ENCODE data around the gene SLC66A1.

Gene SLC66A1

GRCh38 chr1:19370453-19371170 lies 58.5 kb downstream of the SLC66A1 start:
- in situ Hi-C loops (cut with HindIII; ENCODE audit: low pct_ligation_motif_present, low pct_unique_long_range_greater_than_20kb, low sequenced_read_pairs), result no loop called here
- DNase-seq, result no peak

- in situ Hi-C loops (cut with HindIII; ENCODE audit: low pct_ligation_motif_present, low pct_unique_long_range_greater_than_20kb, low sequenced_read_pairs), result no loop called here
- no peak for DNase-seq
Observed at GRCh38 chr1:19371226-19372135, 59.4 kb downstream of the SLC66A1 start.

- no peak for DNase-seq
- in situ Hi-C loops (cut with HindIII; ENCODE audit: low pct_ligation_motif_present, low pct_unique_long_range_greater_than_20kb, low sequenced_read_pairs), result no loop called here
Observed at GRCh38 chr1:19372136-19372514, 60.0 kb downstream of the SLC66A1 start.

GRCh38 chr1:19372602-19373001 lies 60.5 kb downstream of the SLC66A1 start:
- in situ Hi-C loops (cut with HindIII; ENCODE audit: low pct_ligation_motif_present, low pct_unique_long_range_greater_than_20kb, low sequenced_read_pairs), result no loop called here
- no peak for DNase-seq

- in situ Hi-C loops (cut with HindIII; ENCODE audit: low pct_ligation_motif_present, low pct_unique_long_range_greater_than_20kb, low sequenced_read_pairs), result no loop called here
- no peak for DNase-seq
Observed at GRCh38 chr1:19373211-19374082, 61.3 kb downstream of the SLC66A1 start.

GRCh38 chr1:19374083-19374801 lies 62.1 kb downstream of the SLC66A1 start:
- in situ Hi-C loops (cut with HindIII; ENCODE audit: low pct_ligation_motif_present, low pct_unique_long_range_greater_than_20kb, low sequenced_read_pairs), result no loop called here
- DNase-seq, result no peak

GRCh38 chr1:19374926-19375325 lies 62.8 kb downstream of the SLC66A1 start:
- DNase-seq, result no peak
- in situ Hi-C loops (cut with HindIII; ENCODE audit: low pct_ligation_motif_present, low pct_unique_long_range_greater_than_20kb, low sequenced_read_pairs), result no loop called here

GRCh38 chr1:19375631-19376400 lies 63.7 kb downstream of the SLC66A1 start:
- in situ Hi-C loops (cut with HindIII; ENCODE audit: low pct_ligation_motif_present, low pct_unique_long_range_greater_than_20kb, low sequenced_read_pairs), result no loop called here
- DNase-seq, result no peak

- no peak for DNase-seq
- in situ Hi-C loops (cut with HindIII; ENCODE audit: low pct_ligation_motif_present, low pct_unique_long_range_greater_than_20kb, low sequenced_read_pairs), result no loop called here
Observed at GRCh38 chr1:19376428-19377372, 64.6 kb downstream of the SLC66A1 start.

GRCh38 chr1:19377812-19378718 lies 65.9 kb downstream of the SLC66A1 start:
- no peak for DNase-seq
- in situ Hi-C loops (cut with HindIII; ENCODE audit: low pct_ligation_motif_present, low pct_unique_long_range_greater_than_20kb, low sequenced_read_pairs), result no loop called here

Measured in ACHN (cell line).